ENCODE measurements around the gene HSFX3. TPM values are rescaled to one million over a fixed set of nuclear protein-coding genes. Genes with fewer than 3 reads are reported as not detected.

HSFX3 gene, protein sequence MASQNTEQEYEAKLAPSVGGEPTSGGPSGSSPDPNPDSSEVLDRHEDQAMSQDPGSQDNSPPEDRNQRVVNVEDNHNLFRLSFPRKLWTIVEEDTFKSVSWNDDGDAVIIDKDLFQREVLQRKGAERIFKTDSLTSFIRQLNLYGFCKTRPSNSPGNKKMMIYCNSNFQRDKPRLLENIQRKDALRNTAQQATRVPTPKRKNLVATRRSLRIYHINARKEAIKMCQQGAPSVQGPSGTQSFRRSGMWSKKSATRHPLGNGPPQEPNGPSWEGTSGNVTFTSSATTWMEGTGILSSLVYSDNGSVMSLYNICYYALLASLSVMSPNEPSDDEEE
- total RNA-seq, result not detected in 2 replicates

DNA sequence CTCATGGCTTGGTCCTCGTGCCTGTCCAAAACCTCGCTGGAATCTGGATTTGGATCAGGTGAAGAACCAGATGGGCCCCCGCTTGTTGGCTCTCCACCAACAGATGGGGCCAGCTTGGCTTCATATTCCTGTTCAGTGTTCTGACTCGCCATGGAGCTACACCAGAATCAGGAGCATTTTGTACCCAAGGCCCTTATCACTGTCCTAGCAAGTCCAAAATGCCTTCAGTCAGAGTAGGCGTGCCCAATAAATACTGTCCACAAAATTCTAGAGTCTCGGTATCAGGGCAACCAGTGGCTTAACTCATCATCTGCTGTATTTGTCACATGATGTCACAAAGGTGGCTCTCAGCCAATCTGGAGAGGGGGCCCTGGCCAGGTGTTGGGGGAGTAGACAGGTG is at the start of gene HSFX3:
TSS of gene HSFX3 (minus strand) at position 224 of the 400 bp plus-strand sequence. CDS start at position 152, 72 bp downstream.

DNA sequence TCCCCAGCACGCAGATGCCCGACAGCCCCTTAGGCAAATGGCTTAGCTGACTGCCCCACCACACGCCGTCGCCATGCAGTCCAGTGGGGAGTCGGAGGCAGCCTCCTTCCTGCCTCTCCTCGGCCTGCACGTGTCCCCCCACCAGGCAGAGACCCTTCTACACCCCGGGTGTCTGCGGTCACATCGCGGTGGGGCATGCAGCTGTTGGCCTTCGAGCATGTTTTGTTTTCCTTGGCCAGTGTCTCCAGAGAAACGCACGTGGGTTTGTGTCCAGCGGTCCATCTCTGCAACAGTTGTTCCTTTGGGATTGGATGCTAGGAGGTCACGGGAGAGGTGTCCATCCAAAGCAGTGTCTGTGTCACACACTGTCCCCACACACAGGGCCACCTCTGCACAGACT is 45.5 kb upstream of the HSFX3 start, which contains the start of gene HSFX2:
TSS of gene HSFX2 (minus strand) at position 101 of the 400 bp plus-strand sequence. CDS start 614 bp downstream, outside the sequence.

DNA sequence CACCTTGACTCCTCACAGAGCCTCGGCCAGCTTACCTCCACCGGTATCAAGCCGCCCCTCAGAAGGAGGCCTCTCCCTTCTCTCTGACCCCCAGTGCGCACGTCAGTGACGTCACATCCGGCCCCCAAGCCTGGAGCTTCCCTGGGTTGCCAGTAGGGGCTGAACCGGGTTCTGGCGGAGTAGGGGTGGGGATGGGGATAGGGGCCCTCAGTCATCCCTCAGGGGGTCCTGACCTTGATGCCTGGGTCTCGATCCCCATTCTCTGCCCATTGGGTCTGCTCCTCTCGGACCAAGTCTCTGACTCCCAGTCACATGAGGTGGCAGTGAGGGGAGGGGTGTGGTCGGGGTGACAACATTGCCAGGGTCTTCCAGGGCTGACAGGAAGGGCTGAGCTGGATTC is 37.6 kb upstream of the HSFX3 start, which contains the start of gene MAGEA9B:
TSS of gene MAGEA9B (minus strand) at position 101 of the 400 bp plus-strand sequence. CDS start 4,280 bp downstream, outside the sequence.

DNA sequence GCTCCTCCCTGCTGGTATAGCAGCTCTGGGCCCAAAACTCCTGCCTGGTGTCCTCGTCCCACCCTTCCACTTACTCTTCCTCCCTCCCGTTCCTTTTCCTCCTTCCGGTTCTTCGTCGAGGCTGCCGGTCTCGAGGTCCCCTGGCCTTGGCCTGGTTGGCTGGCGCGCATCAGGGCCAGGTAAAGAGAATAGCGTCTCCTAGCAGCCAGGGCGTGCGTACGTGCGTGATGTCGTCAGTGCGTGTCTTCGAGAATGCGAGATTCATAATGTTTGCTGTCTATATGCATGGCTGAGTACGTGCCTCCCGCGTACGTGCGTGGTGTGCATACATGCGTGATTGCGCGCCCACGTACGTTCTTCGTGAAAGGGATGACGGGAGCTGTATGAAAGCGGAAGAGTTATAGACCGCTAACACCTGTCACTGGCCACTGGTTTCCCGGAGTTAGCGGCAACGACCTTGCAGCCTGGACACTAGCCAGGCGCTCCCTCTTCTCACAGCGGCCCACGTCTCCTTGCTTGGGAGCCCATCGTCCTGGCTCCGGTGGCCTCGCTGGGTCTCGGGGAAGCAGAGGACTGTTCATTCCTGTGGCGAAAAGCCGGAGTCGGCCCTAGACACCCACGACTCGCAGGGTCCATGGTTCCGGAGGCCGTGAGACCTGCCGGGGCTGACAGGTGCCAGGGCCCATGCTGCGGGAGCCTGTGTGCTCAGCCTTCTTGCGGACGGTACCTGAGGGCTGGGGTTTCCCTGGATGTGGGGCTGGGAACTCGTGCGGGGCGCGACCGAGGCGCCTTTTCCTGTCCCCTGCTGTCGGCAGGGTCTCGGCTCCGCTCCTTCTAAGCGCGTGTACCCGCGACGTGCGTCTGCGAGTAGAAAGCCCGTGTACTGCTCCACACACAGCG is 8.9 kb downstream of the HSFX3 start, which contains the start of gene EOLA1:
TSS of gene EOLA1 (plus strand) at position 392 of the 900 bp plus-strand sequence. CDS start 4,619 bp downstream, outside the sequence.

DNA sequence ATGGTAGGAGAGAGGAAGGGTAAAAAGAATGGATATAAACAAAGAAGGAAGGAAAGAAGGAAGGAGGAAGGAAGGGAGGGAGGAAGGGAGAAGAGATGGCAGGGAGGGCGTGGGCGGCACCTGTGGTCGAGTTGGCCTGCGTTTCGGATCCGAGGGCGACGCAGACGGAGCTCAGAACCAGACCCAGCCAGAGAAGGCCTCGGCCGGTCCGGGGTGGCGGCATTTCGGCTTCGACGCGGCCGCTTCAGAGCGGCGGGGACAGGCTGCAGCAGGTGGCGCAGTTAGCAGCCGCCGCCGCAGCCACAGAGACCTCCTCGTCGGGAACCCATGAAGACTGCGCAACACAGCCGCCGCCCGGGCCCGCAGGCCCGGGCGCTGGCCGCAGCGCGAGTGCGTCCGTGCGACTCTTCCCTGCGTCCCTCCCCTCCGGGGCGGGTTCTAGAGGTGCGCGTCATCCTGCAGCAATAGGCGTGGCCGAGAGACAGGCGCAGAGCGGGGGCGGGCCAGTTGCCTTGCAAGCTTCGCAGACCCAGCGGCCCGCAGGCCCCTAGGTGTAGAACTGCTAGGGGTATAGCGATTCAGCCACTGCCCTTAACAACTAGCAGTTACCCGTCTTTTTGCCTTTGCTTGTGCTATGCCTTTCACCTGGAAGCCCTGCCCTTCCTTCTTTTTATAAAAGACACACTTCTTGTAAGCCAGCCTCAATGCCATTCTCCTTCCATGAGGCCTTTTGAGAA is 44.6 kb downstream of the HSFX3 start, which contains the start of gene IDS:
TSS of gene IDS (minus strand) at position 392 of the 737 bp plus-strand sequence. CDS start at position 223, 169 bp downstream.

Other genes with a start within 250 kb of the HSFX3 start
- 30.4 and 41.2 TPM in 2 replicates for gene IDS, start 44.6 kb downstream of the HSFX3 start, total RNA-seq
- 14.5 and 17.2 TPM in 2 replicates for gene EOLA1, start 8.9 kb downstream of the HSFX3 start, total RNA-seq
- 0.14 TPM in 1 of 2 replicates, not detected in the other for gene MAGEA9B, start 37.5 kb upstream of the HSFX3 start, total RNA-seq
- gene HSFX2, start 45.4 kb upstream of the HSFX3 start, total RNA-seq, result 0.14 and 0.28 TPM in 2 replicates
- gene TMEM185A, start 81.9 kb upstream of the HSFX3 start, total RNA-seq, result 14.8 and 20.3 TPM in 2 replicates
- gene MAGEA11, start 162.1 kb upstream of the HSFX3 start, total RNA-seq, result under 0.01 and 0.09 TPM in 2 replicates
- 0.37 and 0.71 TPM in 2 replicates for gene HSFX1, start 224.1 kb upstream of the HSFX3 start, total RNA-seq
- not detected in 2 replicates for gene MAGEA9, start 232.0 kb upstream of the HSFX3 start, total RNA-seq

Measured in smooth muscle cell of bladder (primary cell).